Panc1 (cell line): ENCODE measurements around the gene MITF. TPM values are rescaled to one million over a fixed set of nuclear protein-coding genes. Genes with fewer than 3 reads are reported as not detected.

ENCODE experiments used
- ATAC-seq: fragments of 200-7000 bp; cut with Tn5 transposase; 2 replicates; pipeline ENCODE4 v1.9.1; 2020; ENCODE audit warnings: mild to moderate bottlenecking, moderate library complexity
- BruUV-seq: library from RNA; stranded (reverse); fragments of 400-500 nt; replicated peaks from 2 replicates; lab custom pipeline; 2021; lab: Mats Ljungman, UMichigan
- CTCF ChIA-PET: fragments of 300-600 bp; sonication (Branson Sonifier 250); formaldehyde crosslinking; loops from one replicate; lab custom pipeline; 2022; ENCODE audit warnings: antibody characterized with exemption; lab: Charles Lee
- POLR2A ChIA-PET: fragments of 300-600 bp; sonication (Branson Sonifier 250); formaldehyde crosslinking; loops from one replicate; lab custom pipeline; 2022; ENCODE audit warnings: antibody characterized with exemption; lab: Charles Lee
- DNase-seq: peaks from one replicate; pipeline ENCODE4 v3.0.0-alpha.2; 2010; ENCODE audit warnings: low read depth, low spot score
- H3K27ac ChIP-seq: 2 replicates; pipeline ENCODE4 v1.5.1; 2011; ENCODE audit warnings: mild to moderate bottlenecking, low read length, inconsistent platforms
- H3K27me3 ChIP-seq: fragments of 200-500 bp; sonication (Bioruptor generic); 2 replicates; pipeline ENCODE4 v1.6.0; 2014; ENCODE audit warnings: low read length, inconsistent platforms; ENCODE audit not compliant: control insufficient read depth, insufficient read depth
- H3K36me3 ChIP-seq: fragments of 200-500 bp; sonication (Bioruptor generic); 2 replicates; pipeline ENCODE4 v1.5.1; 2014; ENCODE audit warnings: inconsistent platforms, mild to moderate bottlenecking, low read length, moderate library complexity; ENCODE audit not compliant: control insufficient read depth, insufficient read depth
- H3K4me1 ChIP-seq: 2 replicates; pipeline ENCODE4 v1.5.1; 2011; ENCODE audit warnings: inconsistent platforms, mild to moderate bottlenecking, low read length, moderate library complexity; ENCODE audit not compliant: control insufficient read depth, insufficient read depth
- H3K4me3 ChIP-seq, 2 experiments: 2 replicates each; pipeline ENCODE4 v1.5.1; 2011 to 2012; ENCODE audit warnings: low read depth in 2 of 2, low read length in 2 of 2, mild to moderate bottlenecking in 2 of 2, inconsistent platforms in 1 of 2, moderate library complexity in 1 of 2
- H3K9me3 ChIP-seq: fragments of 200-500 bp; sonication (Bioruptor generic); 2 replicates; pipeline ENCODE4 v1.5.1; 2014; ENCODE audit warnings: low read depth, mild to moderate bottlenecking, inconsistent platforms, low read length, moderate library complexity; ENCODE audit not compliant: control insufficient read depth, insufficient read depth
- POLR2AphosphoS5 ChIP-seq: IDR thresholded peaks from 2 replicates; pipeline ENCODE4 v1.6.1; 2012; ENCODE audit warnings: mild to moderate bottlenecking, low read depth, low read length, moderate library complexity
- SIN3A ChIP-seq: IDR thresholded peaks from 2 replicates; pipeline ENCODE4 v1.6.1; 2012; ENCODE audit warnings: low read depth, mild to moderate bottlenecking, low read length, moderate library complexity, borderline replicate concordance; ENCODE audit not compliant: insufficient read depth
- TCF7L2 ChIP-seq: IDR thresholded peaks from 2 replicates; pipeline ENCODE4 v1.6.1; 2011; ENCODE audit warnings: mild to moderate bottlenecking, low read depth, low read length, inconsistent platforms
- in situ Hi-C: cut with HindIII; loops from 2 replicates; pipeline ENCODE4 v1.10.0; 2016; ENCODE audit warnings: low sequenced_read_pairs, low pct_unique_long_range_greater_than_20kb
- intact Hi-C: fragments of 100-400 bp; cut with micrococcal nuclease; formaldehyde crosslinking; loops from one replicate; pipeline ENCODE4 v1.10.0; 2022; ENCODE audit not compliant: unreplicated experiment
- total RNA-seq: library from RNA; stranded (reverse); gene quantifications from one replicate; pipeline ENCODE4 v1.2.1, GENCODE V29; 2021; ENCODE audit not compliant: unreplicated experiment
- TF ChIP-seq, protein P1 (sequence below), 2 experiments: IDR thresholded peaks; 2 replicates each; pipeline ENCODE4 v1.6.1; 2011 to 2012; ENCODE audit warnings: low read depth in 2 of 2, control low read depth in 1 of 2, low read length in 1 of 2, mild to moderate bottlenecking in 1 of 2, moderate library complexity in 1 of 2; ENCODE audit not compliant: insufficient read depth in 1 of 2
- TF ChIP-seq, protein P2 (sequence below): fragments of 450-650 bp; IDR thresholded peaks from 2 replicates; pipeline ENCODE4 v1.5.1; 2017; ENCODE audit warnings: mild to moderate bottlenecking

Gene MITF
- total RNA-seq, 1 experiment from 2014 or later, result 10.8 TPM

DNA sequence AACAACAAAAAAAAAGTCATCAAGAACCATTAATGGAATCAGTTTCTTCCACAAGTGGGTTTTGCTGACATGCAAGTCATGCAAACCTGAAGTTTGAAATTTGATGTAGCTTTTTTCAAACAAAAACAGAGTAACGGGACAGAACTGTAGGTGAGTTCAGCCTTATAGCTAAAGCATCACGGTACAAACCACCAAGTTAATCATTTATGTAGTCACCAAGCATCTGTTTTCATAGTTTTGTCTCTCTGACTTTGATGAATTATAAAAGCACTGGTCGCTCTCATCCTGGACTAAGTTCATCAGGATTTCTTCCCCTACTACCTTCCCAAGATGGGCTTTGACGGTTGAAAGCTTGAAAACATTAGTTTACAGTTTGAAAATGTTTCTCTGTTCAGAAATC, 143.3 kb downstream of the MITF start:
- no peaks in the 10 kb centered on the region; the same call in 1 of the 2 replicates for H3K4me1 ChIP-seq

DNA sequence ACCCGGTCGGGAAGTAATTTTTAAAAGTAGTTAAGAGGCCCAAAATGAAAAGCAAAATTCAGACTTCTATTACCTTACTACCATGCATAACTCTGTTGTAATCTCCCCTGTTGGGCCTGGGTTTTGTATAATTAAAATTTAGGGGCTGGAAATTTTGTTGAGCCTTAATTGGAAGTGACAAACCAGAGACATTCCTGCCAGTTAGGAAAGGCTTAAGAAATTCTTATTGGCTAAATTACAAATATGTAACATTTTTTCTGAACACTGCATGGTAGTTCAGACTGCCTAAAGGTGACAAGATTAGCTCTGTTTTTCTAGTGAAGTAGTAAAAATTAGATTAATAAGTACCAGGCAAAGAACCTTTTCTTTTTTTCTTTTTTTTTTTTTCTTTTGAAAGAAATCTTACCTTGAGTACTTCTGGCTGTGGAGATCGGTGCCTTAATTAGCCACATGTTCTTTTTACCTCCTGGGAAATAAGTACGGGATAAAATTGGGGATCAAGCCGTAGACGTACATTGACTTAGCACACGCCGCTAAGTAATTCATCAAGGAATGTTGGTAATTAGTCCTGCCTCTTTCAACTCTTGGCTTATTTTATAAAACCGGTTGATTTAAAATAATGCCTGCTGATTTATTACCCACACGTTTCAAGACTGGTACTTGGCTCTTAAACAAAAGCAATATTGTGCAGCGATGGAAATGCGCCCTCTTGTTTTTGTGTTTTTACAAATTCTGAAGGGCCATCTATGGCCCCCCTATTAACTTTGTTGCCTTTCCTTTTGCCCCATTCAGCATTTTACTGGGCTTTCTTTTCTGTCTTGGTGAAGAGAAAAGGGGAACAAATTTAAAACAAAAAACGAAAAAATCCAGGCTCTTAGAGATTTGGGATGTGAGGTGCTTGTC, 149.0 kb downstream of the MITF start:
- ATAC-seq, result no peak
- ChIA-PET POLR2A (no interaction called here), CTCF (no interaction called here)
- H3K4me3 ChIP-seq, result no peak overlapping the region
- no peak for DNase-seq
- TF ChIP-seq, protein P1, sequence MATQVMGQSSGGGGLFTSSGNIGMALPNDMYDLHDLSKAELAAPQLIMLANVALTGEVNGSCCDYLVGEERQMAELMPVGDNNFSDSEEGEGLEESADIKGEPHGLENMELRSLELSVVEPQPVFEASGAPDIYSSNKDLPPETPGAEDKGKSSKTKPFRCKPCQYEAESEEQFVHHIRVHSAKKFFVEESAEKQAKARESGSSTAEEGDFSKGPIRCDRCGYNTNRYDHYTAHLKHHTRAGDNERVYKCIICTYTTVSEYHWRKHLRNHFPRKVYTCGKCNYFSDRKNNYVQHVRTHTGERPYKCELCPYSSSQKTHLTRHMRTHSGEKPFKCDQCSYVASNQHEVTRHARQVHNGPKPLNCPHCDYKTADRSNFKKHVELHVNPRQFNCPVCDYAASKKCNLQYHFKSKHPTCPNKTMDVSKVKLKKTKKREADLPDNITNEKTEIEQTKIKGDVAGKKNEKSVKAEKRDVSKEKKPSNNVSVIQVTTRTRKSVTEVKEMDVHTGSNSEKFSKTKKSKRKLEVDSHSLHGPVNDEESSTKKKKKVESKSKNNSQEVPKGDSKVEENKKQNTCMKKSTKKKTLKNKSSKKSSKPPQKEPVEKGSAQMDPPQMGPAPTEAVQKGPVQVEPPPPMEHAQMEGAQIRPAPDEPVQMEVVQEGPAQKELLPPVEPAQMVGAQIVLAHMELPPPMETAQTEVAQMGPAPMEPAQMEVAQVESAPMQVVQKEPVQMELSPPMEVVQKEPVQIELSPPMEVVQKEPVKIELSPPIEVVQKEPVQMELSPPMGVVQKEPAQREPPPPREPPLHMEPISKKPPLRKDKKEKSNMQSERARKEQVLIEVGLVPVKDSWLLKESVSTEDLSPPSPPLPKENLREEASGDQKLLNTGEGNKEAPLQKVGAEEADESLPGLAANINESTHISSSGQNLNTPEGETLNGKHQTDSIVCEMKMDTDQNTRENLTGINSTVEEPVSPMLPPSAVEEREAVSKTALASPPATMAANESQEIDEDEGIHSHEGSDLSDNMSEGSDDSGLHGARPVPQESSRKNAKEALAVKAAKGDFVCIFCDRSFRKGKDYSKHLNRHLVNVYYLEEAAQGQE (IDR thresholded peaks at IDR 0.05; ENCODE audit: insufficient read depth in 1 of 2, low read depth in 2 of 2, low read length in 1 of 2), result no peak
- TF ChIP-seq SIN3A (no peak), TCF7L2 (no peak), POLR2AphosphoS5 (no peak)
- TF ChIP-seq, protein P2, sequence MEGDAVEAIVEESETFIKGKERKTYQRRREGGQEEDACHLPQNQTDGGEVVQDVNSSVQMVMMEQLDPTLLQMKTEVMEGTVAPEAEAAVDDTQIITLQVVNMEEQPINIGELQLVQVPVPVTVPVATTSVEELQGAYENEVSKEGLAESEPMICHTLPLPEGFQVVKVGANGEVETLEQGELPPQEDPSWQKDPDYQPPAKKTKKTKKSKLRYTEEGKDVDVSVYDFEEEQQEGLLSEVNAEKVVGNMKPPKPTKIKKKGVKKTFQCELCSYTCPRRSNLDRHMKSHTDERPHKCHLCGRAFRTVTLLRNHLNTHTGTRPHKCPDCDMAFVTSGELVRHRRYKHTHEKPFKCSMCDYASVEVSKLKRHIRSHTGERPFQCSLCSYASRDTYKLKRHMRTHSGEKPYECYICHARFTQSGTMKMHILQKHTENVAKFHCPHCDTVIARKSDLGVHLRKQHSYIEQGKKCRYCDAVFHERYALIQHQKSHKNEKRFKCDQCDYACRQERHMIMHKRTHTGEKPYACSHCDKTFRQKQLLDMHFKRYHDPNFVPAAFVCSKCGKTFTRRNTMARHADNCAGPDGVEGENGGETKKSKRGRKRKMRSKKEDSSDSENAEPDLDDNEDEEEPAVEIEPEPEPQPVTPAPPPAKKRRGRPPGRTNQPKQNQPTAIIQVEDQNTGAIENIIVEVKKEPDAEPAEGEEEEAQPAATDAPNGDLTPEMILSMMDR, result no peak
- H3K36me3 ChIP-seq, result no peaks in the 10 kb centered on the region
- BruUV-seq, result no TSS peak
- no peaks in the 10 kb centered on the region for H3K27me3 ChIP-seq
- intact Hi-C loops (no loop called here), in situ Hi-C loops (no loop called here)
- H3K4me1 ChIP-seq, result no peaks in the 10 kb centered on the region; the same call in 1 of the 2 replicates
- no peaks in the 10 kb centered on the region for H3K9me3 ChIP-seq
- H3K27ac ChIP-seq, result no peak overlapping the region

More for the DNA sequence above, 143.3 kb downstream of the MITF start:
- Histone ChIP-seq H3K27me3 (no peaks in the 10 kb centered on the region), H3K4me3 (no peak overlapping the region), H3K9me3 (no peaks in the 10 kb centered on the region), H3K27ac (no peak overlapping the region), H3K36me3 (no peaks in the 10 kb centered on the region)
- TF ChIP-seq TCF7L2 (no peak), SIN3A (no peak), POLR2AphosphoS5 (no peak)
- TF ChIP-seq, protein P1 (IDR thresholded peaks at IDR 0.05; ENCODE audit: insufficient read depth in 1 of 2, low read depth in 2 of 2, low read length in 1 of 2), result no peak
- TF ChIP-seq, protein P2, result no peak
- no peak for ATAC-seq
- DNase-seq, result no peak
- in situ Hi-C loops (no loop called here), intact Hi-C loops (no loop called here)
- POLR2A ChIA-PET, result no interaction called here
- no TSS peak for BruUV-seq
- CTCF ChIA-PET, result no interaction called here
